ENCODE measurements around the gene KIF25.

Gene KIF25

DNA sequence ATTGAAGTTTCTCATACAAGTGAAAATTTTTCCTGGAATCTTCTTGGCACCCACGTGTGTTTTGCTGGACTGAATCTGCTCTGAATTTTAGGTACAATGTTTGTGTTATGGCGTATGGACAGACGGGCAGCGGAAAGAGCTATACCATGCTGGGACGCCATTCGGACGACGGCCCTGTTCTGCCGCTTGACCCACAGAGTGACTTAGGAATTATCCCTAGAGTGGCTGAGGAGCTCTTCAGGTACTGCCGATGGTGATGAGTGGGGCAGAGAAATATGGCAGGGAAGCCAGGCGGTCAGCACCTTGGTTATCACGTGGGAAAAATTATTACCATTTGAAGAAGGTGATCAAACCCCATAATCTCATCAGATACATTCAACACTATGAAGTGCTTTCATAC, 36.3 kb downstream of the KIF25 start:
- no peak overlapping the region for H3K4me3 ChIP-seq (ENCODE audit: low read depth, low read length)

DNA sequence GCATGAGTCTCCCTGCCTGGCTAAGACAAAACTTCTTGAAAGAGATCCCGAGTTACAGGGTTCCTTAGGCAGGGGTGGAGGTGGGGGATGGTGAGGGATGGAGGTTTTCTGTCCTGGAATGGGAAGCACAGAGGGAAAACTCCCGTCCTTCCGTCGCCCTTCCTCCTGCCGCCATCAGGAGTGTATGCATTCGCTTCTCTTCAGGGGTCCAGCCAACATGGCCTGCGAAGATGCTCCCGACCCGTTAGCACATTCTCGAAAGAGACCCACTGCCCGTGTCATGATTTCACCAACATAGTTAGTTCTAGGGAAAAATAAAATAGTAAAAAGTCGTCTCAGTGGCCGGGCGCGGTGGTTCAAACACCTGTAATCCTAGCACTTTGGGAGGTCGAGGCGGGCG, 37.1 kb downstream of the KIF25 start:
- no peak overlapping the region for H3K4me3 ChIP-seq (ENCODE audit: low read depth, low read length)

DNA sequence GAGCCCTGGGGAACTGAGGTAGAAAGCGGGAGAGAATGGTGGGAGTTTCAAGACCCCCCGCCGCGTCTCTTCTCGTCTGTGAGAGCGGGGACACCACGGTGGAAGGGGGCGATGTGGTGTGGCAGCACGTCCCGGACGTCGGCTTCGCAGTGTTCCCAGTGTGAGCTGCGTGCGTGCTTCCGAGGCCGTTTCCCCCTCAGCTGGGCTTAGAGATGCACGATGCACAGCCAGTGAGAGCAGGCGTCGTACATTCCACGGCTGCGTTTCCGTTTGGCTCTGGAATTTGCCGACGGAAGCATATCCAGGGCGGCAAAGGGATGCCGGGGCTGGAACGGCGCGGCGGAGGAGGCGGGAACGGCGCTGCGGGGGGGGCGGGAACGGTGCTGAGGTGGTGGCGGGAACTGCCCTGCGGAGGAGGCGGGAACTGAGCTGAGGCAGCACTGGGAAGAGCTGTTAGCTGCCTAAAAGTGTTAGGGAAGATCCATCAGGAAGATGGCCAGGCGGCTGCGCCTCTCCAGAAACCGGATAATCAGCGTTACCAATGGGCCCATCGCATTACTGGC, 37.7 kb downstream of the KIF25 start:
- no peak overlapping the region for H3K4me3 ChIP-seq (ENCODE audit: low read depth, low read length)

DNA sequence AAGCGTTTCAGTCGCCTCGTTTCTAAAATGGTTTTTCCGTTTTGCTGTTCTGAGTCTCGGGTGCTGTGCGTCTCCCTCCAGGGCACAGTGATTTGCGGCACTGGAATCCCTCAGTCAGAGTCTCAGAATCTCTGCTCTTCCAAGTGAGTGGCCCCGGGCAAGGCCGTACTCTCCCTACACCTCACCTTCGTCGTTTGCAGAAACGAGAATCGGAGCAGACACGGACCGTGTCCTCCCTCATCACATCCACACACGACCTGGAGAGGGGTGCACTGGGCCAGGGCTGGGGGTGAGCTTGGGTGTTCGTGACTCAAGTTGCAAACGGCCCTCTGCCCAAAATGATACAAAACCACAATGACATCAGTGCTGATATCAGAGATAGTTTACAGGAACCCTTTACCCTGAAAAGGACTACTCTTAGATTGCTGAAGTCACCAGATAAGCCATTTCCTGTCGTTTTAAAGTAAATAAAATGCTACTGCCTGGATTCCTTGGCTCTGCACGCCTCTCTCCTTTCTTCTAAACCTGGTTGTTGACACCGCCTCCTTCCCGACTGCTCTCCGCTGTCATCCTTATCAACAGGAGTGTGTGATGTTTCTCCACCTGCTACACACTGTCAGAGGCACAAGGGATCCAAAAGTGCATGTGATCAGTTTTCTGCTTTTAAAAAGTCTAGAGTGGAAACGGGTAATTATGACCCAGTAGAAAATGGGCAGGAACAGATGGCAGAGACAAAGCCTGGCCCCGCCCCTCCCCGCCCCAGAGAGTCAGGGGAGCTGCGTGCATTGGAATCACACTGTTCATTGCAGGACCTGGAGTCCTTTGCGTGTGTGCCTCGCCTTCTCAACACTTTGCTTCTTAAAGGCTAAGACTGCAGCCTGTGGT, 38.4 kb downstream of the KIF25 start:
- no peak overlapping the region for H3K4me3 ChIP-seq (ENCODE audit: low read depth, low read length)

DNA sequence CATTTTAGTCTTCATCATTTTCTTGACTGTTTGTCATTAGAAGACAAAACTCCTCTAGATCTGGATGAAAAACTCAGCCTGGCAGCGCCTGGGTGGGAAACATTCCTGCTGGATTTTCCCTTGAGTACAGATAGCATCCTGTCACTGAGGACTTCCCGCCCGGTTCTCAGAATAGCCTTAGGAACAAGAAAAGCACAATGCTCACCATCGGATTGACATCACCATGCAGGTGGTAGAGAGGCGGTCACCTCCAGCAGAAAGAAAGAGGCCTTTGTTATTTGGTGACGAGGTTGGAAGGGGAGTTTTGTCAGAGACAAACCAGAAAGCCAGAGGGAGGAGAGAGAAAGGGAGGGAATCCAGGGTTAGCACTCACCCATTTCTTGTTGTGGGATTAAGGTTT, 39.8 kb downstream of the KIF25 start:
- no peak overlapping the region for H3K4me3 ChIP-seq (ENCODE audit: low read depth, low read length)

DNA sequence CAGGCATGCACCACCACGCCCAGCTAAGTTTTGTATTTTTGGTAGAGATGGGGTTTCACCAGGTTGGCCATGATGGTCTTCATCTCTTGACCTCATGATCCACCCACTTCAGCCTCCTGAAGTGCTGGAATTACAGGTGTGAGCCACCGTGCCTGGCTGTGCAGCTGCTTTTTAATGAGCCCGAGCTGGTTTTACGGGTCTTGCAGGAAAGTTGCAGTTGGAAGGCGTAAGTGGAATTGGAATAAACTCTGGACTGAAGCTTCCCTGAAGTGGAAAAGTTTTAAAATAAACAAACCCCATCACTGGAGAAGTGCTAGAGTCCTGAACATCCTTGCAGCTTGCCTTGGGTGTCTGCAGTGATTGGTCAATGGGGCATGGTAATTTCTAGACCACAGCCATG, 40.4 kb downstream of the KIF25 start:
- no peak overlapping the region for H3K4me3 ChIP-seq (ENCODE audit: low read depth, low read length)

DNA sequence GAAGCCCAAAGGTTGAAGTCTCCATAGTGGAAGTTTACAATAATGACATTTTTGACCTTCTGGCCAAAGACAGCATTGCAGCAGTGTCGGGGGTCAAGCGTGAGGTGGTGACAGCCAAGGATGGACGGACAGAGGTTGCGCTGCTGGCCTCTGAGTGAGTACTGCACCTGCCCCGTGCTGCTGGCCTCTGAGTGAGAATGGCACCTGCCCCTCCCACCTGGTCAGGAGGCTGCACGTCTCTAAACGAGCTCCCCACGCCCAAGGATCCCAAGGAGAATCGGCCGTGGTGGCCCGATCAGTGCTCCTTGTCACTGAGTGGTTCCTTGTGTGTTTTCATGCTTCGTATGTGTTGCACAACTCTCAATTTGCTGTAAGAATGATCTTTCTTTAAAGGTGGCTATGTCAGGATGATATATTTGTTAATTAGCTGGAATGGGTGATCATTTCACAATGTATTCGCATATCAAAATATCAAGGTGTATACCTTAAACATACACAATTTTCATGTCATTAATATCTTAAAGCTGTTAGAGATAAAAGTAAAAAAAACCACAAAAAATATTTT, 41.2 kb downstream of the KIF25 start:
- no peak overlapping the region for H3K4me3 ChIP-seq (ENCODE audit: low read depth, low read length)

DNA sequence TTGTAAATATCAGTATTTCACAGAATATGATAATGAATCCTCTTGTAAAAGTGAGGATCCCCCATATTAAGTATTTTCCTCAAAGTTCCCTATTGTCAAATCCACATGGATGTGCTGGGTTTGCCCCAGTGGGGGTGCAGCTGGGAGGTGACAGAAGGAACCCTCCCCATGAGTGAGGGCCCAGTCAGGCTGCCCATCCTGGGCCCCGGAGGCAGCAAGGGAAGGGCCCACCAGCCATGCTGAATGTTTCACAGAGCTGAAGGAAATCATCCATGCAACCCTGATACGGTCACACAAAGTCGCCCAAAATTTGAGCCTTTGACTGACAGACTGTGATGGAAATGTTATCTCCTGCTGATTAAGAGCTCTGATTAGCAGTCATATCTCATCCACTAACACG, 41.8 kb downstream of the KIF25 start:
- H3K4me3 ChIP-seq (ENCODE audit: low read depth, low read length) = no peak overlapping the region

DNA sequence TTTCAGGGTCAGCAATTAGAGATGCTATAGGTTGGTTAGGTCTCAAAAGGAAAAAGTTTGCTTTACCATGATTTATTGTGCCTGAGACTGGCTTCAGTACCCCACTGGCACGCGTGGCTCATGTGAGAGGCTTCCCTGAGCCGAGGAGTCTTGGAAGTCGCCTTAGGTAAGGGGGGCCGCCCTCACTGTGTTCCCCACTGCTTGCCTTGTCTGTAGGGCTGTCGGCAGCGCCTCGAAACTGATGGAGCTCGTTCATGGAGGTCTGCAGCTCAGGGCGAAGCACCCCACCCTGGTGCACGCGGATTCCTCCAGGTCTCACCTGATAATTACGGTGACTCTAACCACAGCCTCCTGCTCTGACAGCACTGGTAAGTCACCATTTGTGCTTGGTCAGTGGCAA, 42.4 kb downstream of the KIF25 start:
- H3K4me3 ChIP-seq (ENCODE audit: low read depth, low read length) = no peak overlapping the region

DNA sequence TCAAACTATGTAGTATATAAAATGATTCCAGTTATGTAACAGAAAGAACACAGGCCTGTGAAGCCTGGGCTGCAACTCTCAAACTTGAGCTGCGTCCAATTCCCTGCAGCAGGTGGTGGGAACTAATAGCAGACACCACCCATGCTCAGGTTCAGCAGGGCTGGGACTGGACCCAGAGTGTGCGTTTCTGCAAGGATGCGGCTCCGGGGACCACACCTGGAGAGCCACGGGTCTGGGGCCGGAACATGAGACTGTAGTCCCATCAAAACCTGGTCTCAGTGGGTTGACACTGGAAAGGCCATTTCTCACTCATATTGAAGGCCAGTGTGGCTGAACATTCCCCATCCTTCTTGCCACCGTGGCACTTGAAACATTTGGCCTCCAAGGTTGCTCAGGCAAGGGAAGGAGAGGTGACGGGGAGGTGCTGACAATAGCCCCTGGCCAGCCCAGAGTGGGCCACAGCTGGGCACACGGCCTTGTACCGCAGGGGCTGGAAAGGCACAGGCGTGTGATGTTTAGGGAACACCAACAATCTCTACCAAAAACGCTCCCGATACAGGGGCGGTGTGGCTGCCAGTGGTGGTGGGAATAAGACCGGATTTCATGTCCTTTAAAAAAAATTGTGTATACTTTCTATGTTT, 43.5 kb downstream of the KIF25 start:
- H3K4me3 ChIP-seq (ENCODE audit: low read depth, low read length) = no peak overlapping the region

DNA sequence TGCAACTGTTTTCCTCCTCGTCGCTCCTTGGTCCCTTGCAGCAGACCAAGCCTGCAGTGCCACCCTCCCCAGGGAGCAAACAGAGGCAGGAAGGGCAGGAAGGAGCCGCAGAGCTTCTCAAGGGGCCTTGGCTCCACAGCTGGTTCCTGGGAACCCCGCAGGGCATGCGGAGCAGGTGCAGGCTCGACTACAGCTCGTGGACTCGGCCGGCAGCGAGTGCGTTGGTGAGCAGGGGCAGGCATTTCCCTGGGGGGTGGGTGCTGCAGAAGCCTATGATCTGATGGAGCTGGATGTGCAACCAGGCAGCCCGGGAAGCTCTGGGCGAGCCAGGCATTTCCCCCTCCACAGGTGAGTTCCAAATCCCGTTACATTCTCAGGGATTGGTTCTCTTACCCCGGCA, 44.5 kb downstream of the KIF25 start:
- H3K4me3 ChIP-seq (ENCODE audit: low read depth, low read length) = no peak overlapping the region

DNA sequence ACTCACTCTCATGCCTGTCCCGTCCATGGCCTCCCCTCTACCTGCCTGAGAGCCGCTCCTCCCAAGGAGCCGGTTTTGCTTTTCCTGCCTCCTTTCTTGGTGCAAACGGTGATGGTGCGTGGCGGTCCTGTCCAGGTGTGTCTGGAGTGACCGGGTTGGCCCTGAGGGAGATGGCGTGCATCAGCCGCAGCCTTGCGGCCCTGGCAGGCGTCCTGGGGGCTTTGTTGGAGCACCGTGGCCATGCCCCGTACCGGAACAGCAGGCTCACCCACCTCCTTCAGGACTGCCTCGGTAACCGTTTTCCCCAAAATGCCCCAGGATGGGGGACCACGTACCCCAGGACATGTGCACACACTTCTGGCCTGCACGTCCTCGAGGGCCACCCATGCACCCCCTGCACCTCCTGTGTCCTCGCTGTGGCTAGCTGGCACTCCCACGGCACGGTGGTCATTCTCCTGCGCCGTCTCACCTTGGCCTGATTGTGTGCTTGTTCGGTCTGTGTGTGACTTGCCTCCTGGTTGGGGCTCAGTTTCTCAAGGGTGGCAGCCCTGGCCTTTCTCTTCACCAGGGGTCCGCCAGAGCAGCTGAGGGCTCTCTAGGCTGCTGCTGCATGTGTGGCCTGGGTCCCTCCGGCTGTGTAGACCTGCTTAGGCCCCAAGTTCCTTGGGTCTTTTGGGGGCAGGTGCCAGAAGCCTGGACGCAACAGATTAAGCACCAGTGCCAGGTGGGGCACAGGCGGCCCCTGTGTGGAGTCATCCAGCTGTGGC, 45.1 kb downstream of the KIF25 start:
- no peak overlapping the region for H3K4me3 ChIP-seq (ENCODE audit: low read depth, low read length)

DNA sequence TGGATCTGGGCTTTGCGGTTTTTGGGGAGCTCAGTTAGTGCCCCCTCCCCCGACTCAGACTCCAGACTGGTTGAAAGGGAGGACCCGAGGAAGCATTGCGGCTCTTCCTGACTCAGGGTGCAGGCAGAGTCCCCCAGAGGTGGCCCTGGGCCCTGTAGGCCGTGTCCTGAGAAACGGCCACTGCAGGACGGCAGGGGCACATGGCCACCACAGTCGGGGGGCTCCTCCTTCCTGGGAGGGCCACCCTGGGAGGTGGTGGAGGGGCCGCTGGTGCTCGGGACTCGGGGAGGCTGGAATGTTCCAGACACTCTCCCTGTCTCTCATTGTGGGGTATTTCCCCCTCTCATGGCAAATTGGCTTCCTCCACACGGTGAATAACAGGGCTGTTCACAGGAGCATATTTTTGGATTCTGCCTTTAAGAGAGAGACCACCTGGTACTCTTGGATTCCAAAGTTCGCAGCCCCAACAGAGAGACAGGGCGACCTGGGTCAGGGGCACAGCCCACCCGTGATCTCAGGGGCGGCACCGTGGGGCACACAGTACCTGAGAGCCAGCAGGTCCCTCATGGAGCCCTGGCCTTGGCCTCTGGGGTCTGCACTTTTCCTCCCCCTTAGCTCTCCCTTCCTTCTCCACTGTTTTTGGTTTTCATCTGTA, 45.8 kb downstream of the KIF25 start:
- no peak overlapping the region for H3K4me3 ChIP-seq (ENCODE audit: low read depth, low read length)

DNA sequence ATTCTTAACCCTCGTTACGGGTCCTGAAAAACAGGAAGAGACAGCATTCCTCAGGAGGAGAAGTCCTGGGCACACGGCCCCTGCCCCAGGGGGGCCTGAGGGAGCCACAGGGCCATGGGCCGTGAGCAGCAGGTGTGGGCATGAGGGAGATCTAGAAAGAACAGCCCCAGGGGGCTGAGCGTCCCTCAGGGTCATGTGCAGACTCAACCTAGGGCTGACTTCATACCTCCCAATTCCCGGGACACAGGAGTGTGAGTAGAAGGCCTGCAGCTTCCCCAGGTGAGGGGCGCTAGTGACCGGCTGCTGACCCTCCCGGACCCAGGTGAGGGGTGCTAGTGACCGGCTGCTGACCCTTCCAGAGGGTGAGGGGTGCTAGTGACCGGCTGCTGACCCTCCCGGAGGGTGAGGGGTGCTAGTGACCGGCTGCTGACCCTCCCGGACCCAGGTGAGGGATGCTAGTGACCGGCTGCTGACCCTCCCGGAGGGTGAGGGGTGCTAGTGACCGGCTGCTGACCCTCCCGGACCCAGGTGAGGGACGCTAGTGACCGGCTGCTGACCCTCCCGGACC, 46.5 kb downstream of the KIF25 start:
- no peak overlapping the region for H3K4me3 ChIP-seq (ENCODE audit: low read depth, low read length)

DNA sequence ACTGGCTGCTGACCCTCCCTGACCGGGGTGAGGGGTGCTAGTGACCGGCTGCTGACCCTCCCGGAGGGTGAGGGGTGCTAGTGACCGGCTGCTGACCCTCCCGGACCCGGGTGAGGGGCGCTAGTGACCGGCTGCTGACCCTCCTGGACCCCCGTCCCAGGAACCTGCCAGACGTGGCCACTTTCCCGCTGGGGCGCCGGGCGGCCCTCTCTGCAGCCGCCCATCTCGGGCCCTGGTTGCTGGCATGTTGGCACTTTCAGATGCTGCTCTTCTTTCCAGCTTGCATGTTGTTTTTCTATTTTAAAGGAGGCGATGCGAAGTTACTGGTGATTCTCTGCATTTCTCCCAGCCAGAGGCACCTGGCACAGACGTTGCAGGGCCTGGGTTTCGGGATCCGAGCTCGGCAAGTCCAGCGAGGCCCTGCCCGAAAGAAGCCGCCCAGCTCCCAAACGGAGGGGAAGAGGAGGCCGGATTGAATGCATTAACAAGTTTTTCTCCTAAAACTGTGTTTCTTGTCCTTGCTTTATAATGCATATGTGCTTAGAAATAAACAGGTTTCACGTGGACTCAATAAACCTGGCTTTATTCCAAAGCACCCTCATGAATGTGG, 47.2 kb downstream of the KIF25 start:
- H3K4me3 ChIP-seq (ENCODE audit: low read depth, low read length) = no peak overlapping the region

DNA sequence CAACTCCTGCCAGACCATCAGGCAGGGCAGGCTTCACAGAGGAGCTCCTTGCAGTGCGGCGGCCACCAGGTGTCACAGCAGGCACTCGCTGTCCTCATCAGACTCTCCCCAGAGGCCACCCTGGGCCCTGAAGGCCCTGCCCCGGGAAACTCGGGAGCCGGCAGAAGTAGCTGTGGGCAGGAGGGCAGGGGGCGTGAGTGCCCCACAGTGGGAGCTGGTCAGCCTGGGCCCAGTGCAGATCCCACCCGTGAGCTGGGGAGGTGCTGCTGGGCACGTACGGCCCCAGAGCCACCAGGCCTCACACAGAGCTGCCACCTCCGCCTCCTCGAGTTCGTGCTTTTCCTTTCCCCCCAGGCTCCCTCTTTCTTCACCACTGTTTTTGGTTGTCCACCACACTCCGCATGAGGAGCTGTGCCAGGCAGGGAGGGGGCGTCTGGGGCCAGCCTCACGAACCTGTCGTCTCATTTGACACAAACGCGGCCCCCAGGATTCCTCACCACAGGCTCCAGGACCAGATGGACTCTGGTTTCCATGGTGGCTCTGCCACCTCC, 47.7 kb downstream of the KIF25 start:
- H3K4me3 ChIP-seq (ENCODE audit: low read depth, low read length) = no peak overlapping the region

DNA sequence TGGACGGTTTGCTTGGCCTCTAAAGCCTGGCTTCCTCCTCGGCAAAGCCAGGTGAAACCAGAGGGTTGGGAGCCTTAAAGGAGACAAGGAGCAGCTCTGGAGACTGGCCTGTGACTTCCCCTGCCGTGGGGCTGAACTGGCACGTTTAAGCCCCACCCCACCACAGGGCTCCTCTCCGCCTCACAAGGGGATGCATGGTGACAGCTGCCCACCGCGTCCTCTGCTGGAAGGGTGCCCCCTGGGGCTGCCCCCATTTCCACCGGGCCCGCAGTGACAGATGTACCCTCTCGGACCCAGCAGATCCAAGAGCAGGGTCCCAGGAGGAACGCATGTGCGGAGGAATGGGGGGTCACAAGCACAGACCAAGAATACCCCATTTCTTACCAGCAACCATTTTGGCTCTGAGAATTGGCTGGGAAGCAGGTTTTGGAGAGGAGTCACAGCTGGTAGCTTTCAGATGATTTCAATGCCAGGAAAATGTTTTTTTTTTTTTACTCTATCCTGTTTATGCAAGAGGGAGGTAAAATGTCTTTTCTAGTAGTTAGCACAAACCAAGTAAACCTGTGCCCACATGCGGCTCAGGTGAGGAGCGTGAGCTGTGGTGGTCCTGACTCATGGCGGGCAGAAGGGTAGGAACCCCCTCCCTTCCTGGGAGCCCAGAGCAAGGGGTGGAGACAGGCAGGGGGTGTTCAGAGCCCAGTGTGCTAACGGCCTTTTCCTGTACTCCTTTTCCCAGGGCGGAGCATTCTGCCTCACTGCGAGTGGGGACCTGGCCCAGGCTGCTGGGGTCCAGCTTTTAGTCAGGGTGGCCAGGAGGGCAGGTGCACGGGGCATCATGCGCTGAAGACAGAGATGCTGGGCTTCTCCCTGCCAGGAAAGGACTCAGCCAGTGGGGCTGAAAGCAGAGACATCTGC, 48.5 kb downstream of the KIF25 start:
- no peak overlapping the region for H3K4me3 ChIP-seq (ENCODE audit: low read depth, low read length)

DNA sequence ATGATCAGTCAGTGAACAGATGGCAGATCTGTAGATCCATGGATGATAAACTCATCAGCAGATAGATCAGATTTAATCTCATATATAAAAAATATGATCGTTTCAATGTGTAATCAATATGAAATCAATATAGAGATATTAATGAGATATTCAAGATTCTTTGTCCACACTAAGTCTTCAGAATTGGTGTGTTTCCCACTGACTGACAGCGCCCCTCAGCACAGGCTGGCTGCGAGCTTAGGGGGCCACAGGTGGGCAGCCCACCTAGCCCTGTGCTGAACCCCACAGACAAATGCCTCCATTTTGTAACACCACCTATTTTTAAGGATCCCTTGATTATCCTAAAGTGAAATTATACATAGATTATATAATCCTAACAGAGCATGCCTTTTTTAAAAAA, 49.2 kb downstream of the KIF25 start:
- H3K4me3 ChIP-seq (ENCODE audit: low read depth, low read length) = no peak overlapping the region
